Activated CD8-positive, alpha-beta T cell treated with anti-CD3 and anti-CD28 coated beads, Interleukin-2, amount 10 ng/mL, durations not matched to agents 7 days and 5 days (primary cell): ENCODE data around the gene SPATS2L. TPM values are rescaled to one million over a fixed set of nuclear protein-coding genes. Genes with fewer than 3 reads are reported as not detected.

Experiments
- ATAC-seq: fragments of 150-1000 bp; cut with Tn5 transposase; one replicate; pipeline ENCODE4 v1.10.0; 2021; ENCODE audit warnings: moderate library complexity
- CTCF ChIA-PET: fragments of 350-600 bp; sonication (Branson Sonifier 250); formaldehyde crosslinking; loops from one replicate; lab custom pipeline; 2021; ENCODE audit warnings: antibody characterized with exemption; lab: Charles Lee
- POLR2A ChIA-PET: fragments of 350-600 bp; sonication (Branson Sonifier 250); formaldehyde crosslinking; loops from one replicate; lab custom pipeline; 2021; ENCODE audit warnings: antibody characterized with exemption; lab: Charles Lee
- DNase-seq: peaks from one replicate; pipeline ENCODE4 v3.0.0-alpha.2; 2020
- H3K27ac Mint-ChIP-seq: one replicate; pipeline ENCODE4 v1.8.0; 2021; ENCODE audit warnings: mild to moderate bottlenecking, mixed read lengths
- H3K27me3 Mint-ChIP-seq: one replicate; pipeline ENCODE4 v1.8.0; 2021; ENCODE audit warnings: low read depth, mixed read lengths
- H3K36me3 Mint-ChIP-seq: one replicate; pipeline ENCODE4 v1.8.0; 2021; ENCODE audit warnings: low read depth, mixed read lengths
- H3K4me1 Mint-ChIP-seq: one replicate; pipeline ENCODE4 v1.8.0; 2021; ENCODE audit warnings: low read depth, mixed read lengths
- H3K4me3 Mint-ChIP-seq: one replicate; pipeline ENCODE4 v1.8.0; 2021; ENCODE audit warnings: mild to moderate bottlenecking, mixed read lengths
- H3K9me3 Mint-ChIP-seq: one replicate; pipeline ENCODE4 v1.8.0; 2022; ENCODE audit warnings: mixed read lengths; ENCODE audit not compliant: insufficient read depth
- total RNA-seq, 2 experiments: library from RNA; stranded (reverse); gene quantifications; one replicate each; pipeline ENCODE4 v1.2.3, GENCODE V29; 2021

SPATS2L gene
- total RNA-seq, 2 experiments from 2014 or later: 45.5 to 46.5 TPM

GRCh38 chr2:200507179-200507578 lies 200.7 kb downstream of the SPATS2L start:
- Mint-ChIP-seq H3K4me3 (no peak overlapping the region), H3K9me3 (no peaks in the 10 kb centered on the region), H3K27ac (no peak overlapping the region), H3K36me3 (peaks cover 25% of the 10 kb centered on the region), H3K4me1 (peaks cover 18% of the 10 kb centered on the region), H3K27me3 (no peaks in the 10 kb centered on the region)
- no peak for DNase-seq
- POLR2A ChIA-PET: no interaction called here
- no peak for ATAC-seq
- CTCF ChIA-PET: no interaction called here

GRCh38 chr2:200509235-200509611 lies 202.7 kb downstream of the SPATS2L start:
- Mint-ChIP-seq H3K36me3 (peaks cover 14% of the 10 kb centered on the region), H3K27me3 (no peaks in the 10 kb centered on the region), H3K4me1 (peaks cover 18% of the 10 kb centered on the region), H3K27ac (peak overlapping the region; percentile 93), H3K9me3 (no peaks in the 10 kb centered on the region), H3K4me3 (peak overlapping the region; percentile 96)
- CTCF ChIA-PET: interaction anchor here (0.6 to 1.7 kb wide), 13 partner anchors 10 to 188 kb away, joined by 3 to 12 read pairs (median 4); partner anchors contain the start of gene SGO2
- no peak for DNase-seq
- no peak for ATAC-seq
- POLR2A ChIA-PET: interaction anchor here (1.3 to 2.1 kb wide), 2 partner anchors 16 to 17 kb away, joined by 5 to 11 read pairs; partner anchors contain the start of gene SGO2

- peaks cover 12% of the 10 kb centered on the region for H3K36me3 Mint-ChIP-seq
- peak within 1 kb of the TSS; percentile 93 for H3K27ac Mint-ChIP-seq
- CTCF ChIA-PET: interaction anchor here (0.6 to 1.7 kb wide), 14 partner anchors 10 to 188 kb away, joined by 3 to 12 read pairs (median 4); partner anchors contain the start of gene SGO2
- ATAC-seq (peak; percentile 99), DNase-seq (peak; percentile 93)
- H3K9me3 Mint-ChIP-seq: no peaks in the 10 kb centered on the region
- peaks cover 20% of the 10 kb centered on the region for H3K4me1 Mint-ChIP-seq
- H3K4me3 Mint-ChIP-seq: peak within 1 kb of the TSS; percentile 96
- POLR2A ChIA-PET: interaction anchor here (1.3 to 2.1 kb wide), 2 partner anchors 16 kb away, joined by 5 to 11 read pairs; partner anchors contain the start of gene SGO2
- H3K27me3 Mint-ChIP-seq: no peaks in the 10 kb centered on the region
Measured at GRCh38 chr2:200509612-200510433, 203.3 kb downstream of the SPATS2L start, which contains the start of gene KCTD18. Gene KCTD18 (minus strand): TSS chr2:200510068. CDS start chr2:200507016, 3,052 bp downstream.

GRCh38 chr2:200515155-200515554 lies 208.7 kb downstream of the SPATS2L start:
- H3K4me3 Mint-ChIP-seq: no peak overlapping the region
- POLR2A ChIA-PET: interaction anchor here (1.8 kb wide), 1 partner anchor 11 kb away, joined by 6 read pairs; the partner anchor contains the start of gene SGO2
- no peak for DNase-seq
- peaks cover 4% of the 10 kb centered on the region for H3K9me3 Mint-ChIP-seq
- CTCF ChIA-PET: interaction anchor here (0.7 to 1.3 kb wide), 3 partner anchors 12 to 532 kb away, joined by 3 read pairs; no protein-coding TSS in a partner anchor
- ATAC-seq: peak; percentile 15
- peaks cover 15% of the 10 kb centered on the region for H3K4me1 Mint-ChIP-seq
- H3K36me3 Mint-ChIP-seq: no peaks in the 10 kb centered on the region
- peaks cover 9% of the 10 kb centered on the region for H3K27me3 Mint-ChIP-seq
- H3K27ac Mint-ChIP-seq: no peak overlapping the region

GRCh38 chr2:200523158-200523557 lies 216.7 kb downstream of the SPATS2L start:
- CTCF ChIA-PET: interaction anchor here (0.9 to 1.6 kb wide), 3 partner anchors 10 to 42 kb away, joined by 3 to 5 read pairs (median 4); partner anchors contain the start of gene KCTD18
- POLR2A ChIA-PET: no interaction called here
- ATAC-seq (no peak), DNase-seq (no peak)
- peaks cover 10% of the 10 kb centered on the region for H3K27me3 Mint-ChIP-seq
- H3K27ac Mint-ChIP-seq: no peak overlapping the region
- H3K36me3 Mint-ChIP-seq: peaks cover 14% of the 10 kb centered on the region
- no peaks in the 10 kb centered on the region for H3K9me3 Mint-ChIP-seq
- H3K4me3 Mint-ChIP-seq: no peak overlapping the region
- peaks cover 20% of the 10 kb centered on the region for H3K4me1 Mint-ChIP-seq

- peaks cover 25% of the 10 kb centered on the region for H3K4me1 Mint-ChIP-seq
- no peaks in the 10 kb centered on the region for H3K9me3 Mint-ChIP-seq
- peaks cover 19% of the 10 kb centered on the region for H3K36me3 Mint-ChIP-seq
- CTCF ChIA-PET: interaction anchor here (0.6 to 1.6 kb wide), 3 partner anchors 10 to 784 kb away, joined by 3 to 5 read pairs (median 4); no protein-coding TSS in a partner anchor
- DNase-seq: no peak
- POLR2A ChIA-PET: interaction anchor here (0.5 kb wide), 1 partner anchor 272 kb away, joined by 3 read pairs; no protein-coding TSS in a partner anchor
- no peak overlapping the region for H3K4me3 Mint-ChIP-seq
- peaks cover 10% of the 10 kb centered on the region for H3K27me3 Mint-ChIP-seq
- no peak for ATAC-seq
- H3K27ac Mint-ChIP-seq: no peak overlapping the region
Measured at GRCh38 chr2:200523604-200524003, 217.1 kb downstream of the SPATS2L start.

GRCh38 chr2:200525066-200525465 lies 218.6 kb downstream of the SPATS2L start:
- H3K36me3 Mint-ChIP-seq: peaks cover 23% of the 10 kb centered on the region
- peaks cover 31% of the 10 kb centered on the region for H3K4me1 Mint-ChIP-seq
- no peak for DNase-seq
- H3K4me3 Mint-ChIP-seq: no peak overlapping the region
- no peaks in the 10 kb centered on the region for H3K9me3 Mint-ChIP-seq
- ChIA-PET POLR2A (interaction anchor here (0.6 to 1.4 kb wide), 5 partner anchors 9 to 188 kb away, joined by 3 to 6 read pairs (median 4); no protein-coding TSS in a partner anchor), CTCF (interaction anchor here (0.8 to 3.0 kb wide), 10 partner anchors 9 to 543 kb away, joined by 3 to 13 read pairs (median 5); partner anchors contain the start of gene KCTD18)
- no peak for ATAC-seq
- H3K27me3 Mint-ChIP-seq: peaks cover 10% of the 10 kb centered on the region
- no peak overlapping the region for H3K27ac Mint-ChIP-seq

- ATAC-seq: no peak
- Mint-ChIP-seq H3K27me3 (peaks cover 10% of the 10 kb centered on the region), H3K4me3 (peak overlapping the region; percentile 92), H3K27ac (peak overlapping the region; percentile 91), H3K36me3 (peaks cover 23% of the 10 kb centered on the region), H3K4me1 (peaks cover 31% of the 10 kb centered on the region), H3K9me3 (no peaks in the 10 kb centered on the region)
- DNase-seq: no peak
- POLR2A ChIA-PET: interaction anchor here (0.6 to 1.5 kb wide), 6 partner anchors 10 to 188 kb away, joined by 3 to 11 read pairs (median 4); partner anchors contain the start of gene KCTD18
- CTCF ChIA-PET: interaction anchor here (0.8 to 3.0 kb wide), 11 partner anchors 10 to 543 kb away, joined by 3 to 13 read pairs (median 5); partner anchors contain the start of gene KCTD18
Measured at GRCh38 chr2:200525551-200525881, 219.0 kb downstream of the SPATS2L start.

GRCh38 chr2:200525882-200526651 lies 219.6 kb downstream of the SPATS2L start, which contains the start of gene SGO2:
Gene SGO2 (plus strand): TSS chr2:200526207. CDS start chr2:200532976, 6,769 bp downstream.
- Mint-ChIP-seq H3K36me3 (peaks cover 23% of the 10 kb centered on the region), H3K27ac (peak within 1 kb of the TSS; percentile 91), H3K4me3 (peak within 1 kb of the TSS; percentile 92), H3K9me3 (no peaks in the 10 kb centered on the region), H3K27me3 (peaks cover 10% of the 10 kb centered on the region), H3K4me1 (peaks cover 31% of the 10 kb centered on the region)
- ATAC-seq (peak; percentile 99), DNase-seq (peak; percentile 98)
- CTCF ChIA-PET: interaction anchor here (1.1 to 3.0 kb wide), 11 partner anchors 9 to 544 kb away, joined by 3 to 13 read pairs (median 5); partner anchors contain the start of gene KCTD18
- POLR2A ChIA-PET: interaction anchor here (0.6 to 1.5 kb wide), 10 partner anchors 9 to 338 kb away, joined by 3 to 11 read pairs (median 4); partner anchors contain the start of genes CLK1 and KCTD18

- Mint-ChIP-seq H3K36me3 (peaks cover 25% of the 10 kb centered on the region), H3K4me3 (peak overlapping the region; percentile 92), H3K27ac (no peak overlapping the region), H3K4me1 (peaks cover 31% of the 10 kb centered on the region), H3K9me3 (no peaks in the 10 kb centered on the region), H3K27me3 (peaks cover 7% of the 10 kb centered on the region)
- ChIA-PET CTCF (no interaction called here), POLR2A (no interaction called here)
- no peak for DNase-seq
- ATAC-seq: no peak
Measured at GRCh38 chr2:200528228-200528627, 221.7 kb downstream of the SPATS2L start.
